GM23338 (cell line): Measurements from ENCODE around the gene DNAJC15. TPM values are rescaled to one million over a fixed set of nuclear protein-coding genes. Genes with fewer than 3 reads are reported as not detected.

Experiments used
- ATAC-seq: fragments of 200-7000 bp; cut with Tn5 transposase; 3 replicates; pipeline ENCODE4 v1.9.1; 2020
- DNase-seq: peaks from one replicate; pipeline ENCODE4 v3.0.0-alpha.2; 2015; ENCODE audit warnings: low spot score
- H2AFZ ChIP-seq: fragments of 200-600 bp; sonication (generic); 2 replicates; pipeline ENCODE4 v1.8.0; 2016; ENCODE audit warnings: antibody characterized with exemption, mild to moderate bottlenecking, moderate library complexity
- H3F3A ChIP-seq: fragments of 200-600 bp; sonication (generic); replicated peaks from 2 replicates; pipeline ENCODE4 v1.8.0; 2017; ENCODE audit warnings: antibody characterized with exemption, mixed run types, low read depth
- H3K27ac ChIP-seq: fragments of 200-600 bp; sonication (generic); 2 replicates; pipeline ENCODE4 v1.6.1; 2016; ENCODE audit warnings: low read depth
- H3K27me3 ChIP-seq: fragments of 200-600 bp; sonication (generic); 2 replicates; pipeline ENCODE4 v1.8.0; 2016; ENCODE audit warnings: mild to moderate bottlenecking, mixed run types, moderate library complexity; ENCODE audit not compliant: insufficient read depth
- H3K36me3 ChIP-seq: fragments of 200-600 bp; sonication (generic); 2 replicates; pipeline ENCODE4 v1.8.0; 2016; ENCODE audit warnings: mild to moderate bottlenecking; ENCODE audit not compliant: insufficient read depth
- H3K4me1 ChIP-seq: fragments of 200-600 bp; sonication (generic); 2 replicates; pipeline ENCODE4 v1.8.0; 2016; ENCODE audit warnings: mild to moderate bottlenecking, moderate library complexity; ENCODE audit not compliant: insufficient read depth
- H3K4me2 ChIP-seq: fragments of 200-600 bp; sonication (generic); 2 replicates; pipeline ENCODE4 v1.7.1; 2017; ENCODE audit warnings: mixed run types
- H3K4me3 ChIP-seq: fragments of 200-600 bp; sonication (generic); 2 replicates; pipeline ENCODE4 v1.6.1; 2016; ENCODE audit warnings: mixed run types
- H3K79me2 ChIP-seq: fragments of 200-600 bp; sonication (generic); replicated peaks from 2 replicates; pipeline ENCODE4 v1.8.0; 2017; ENCODE audit warnings: mild to moderate bottlenecking; ENCODE audit not compliant: insufficient read depth
- H3K9me2 ChIP-seq: fragments of 200-600 bp; sonication (generic); 2 replicates; pipeline ENCODE4 v1.8.0; 2017; ENCODE audit not compliant: insufficient read depth
- H4K20me1 ChIP-seq: fragments of 200-600 bp; sonication (generic); replicated peaks from 2 replicates; pipeline ENCODE4 v1.8.0; 2017; ENCODE audit warnings: mild to moderate bottlenecking; ENCODE audit not compliant: insufficient read depth
- H3K27ac Mint-ChIP-seq: 2 replicates; pipeline ENCODE4 v1.8.0; 2020; ENCODE audit warnings: inconsistent platforms, mild to moderate bottlenecking, moderate library complexity, mixed read lengths
- H3K27me3 Mint-ChIP-seq: 3 replicates; pipeline ENCODE4 v1.8.0; 2022; ENCODE audit warnings: low read depth, mild to moderate bottlenecking, moderate library complexity, mixed read lengths, inconsistent platforms; ENCODE audit not compliant: insufficient read depth, poor library complexity
- H3K36me3 Mint-ChIP-seq: 3 replicates; pipeline ENCODE4 v1.8.0; 2021; ENCODE audit warnings: low read depth, mild to moderate bottlenecking, inconsistent platforms, moderate library complexity, mixed read lengths
- H3K4me1 Mint-ChIP-seq: 3 replicates; pipeline ENCODE4 v1.8.0; 2020; ENCODE audit warnings: mild to moderate bottlenecking, inconsistent platforms, mixed read lengths
- H3K4me3 Mint-ChIP-seq: 3 replicates; pipeline ENCODE4 v1.8.0; 2021; ENCODE audit warnings: moderate library complexity, mild to moderate bottlenecking, inconsistent platforms, mixed read lengths
- H3K9me3 Mint-ChIP-seq: 3 replicates; pipeline ENCODE4 v1.8.0; 2020; ENCODE audit warnings: moderate library complexity, mild to moderate bottlenecking, inconsistent platforms, mixed read lengths
- CREB1 ChIP-seq: fragments of 250-450 bp; sonication (Bioruptor Pico); IDR thresholded peaks from 2 replicates; pipeline ENCODE4 v1.5.0; 2020; ENCODE audit warnings: low read depth, mild to moderate bottlenecking, moderate library complexity
- EZH2phosphoT487 ChIP-seq: fragments of 200-600 bp; sonication (generic); IDR thresholded peaks from one replicate; pipeline ENCODE4 v1.8.1; 2018; ENCODE audit warnings: antibody characterized with exemption; ENCODE audit not compliant: unreplicated experiment
- POLR2AphosphoS5 ChIP-seq: IDR thresholded peaks from 2 replicates; pipeline ENCODE4 v1.6.1; 2016; ENCODE audit warnings: antibody characterized with exemption, low read depth
- STAT1 ChIP-seq: IDR thresholded peaks from one replicate; pipeline ENCODE4 v1.6.1; 2016; ENCODE audit warnings: antibody characterized with exemption; ENCODE audit not compliant: unreplicated experiment
- ZNF114 ChIP-seq: fragments of 250-450 bp; sonication (Bioruptor Pico); IDR thresholded peaks from 2 replicates; pipeline ENCODE4 v1.5.0; 2020; ENCODE audit warnings: mild to moderate bottlenecking, moderate library complexity
- ZNF462 ChIP-seq: fragments of 250-450 bp; sonication (Bioruptor Pico); IDR thresholded peaks from 2 replicates; pipeline ENCODE4 v1.5.0; 2020; ENCODE audit warnings: mild to moderate bottlenecking, moderate library complexity
- polyA plus RNA-seq: library from polyadenylated mRNA; unstranded; fragments of >200 nt; fragmentation: Nextera tagmentation; extraction: Ambion mirVana; gene quantifications from 2 replicates; pipeline ENCODE4 v1.2.1, GENCODE V29; 2016
- total RNA-seq: library from RNA; depleted of rRNA; stranded (reverse); fragments of >200 nt; shearing (Covaris generic); gene quantifications from 2 replicates; pipeline ENCODE4 v1.2.3, GENCODE V29; 2014

DNAJC15 gene
- total and polyA plus RNA-seq, 2 experiments from 2014 or later = 11.4 to 80.4 TPM

GRCh38 chr13:43057653-43058317 is 34.4 kb downstream of the DNAJC15 start:
- ATAC-seq (peak; percentile 23; the same call in 2 of the 3 replicates), DNase-seq (peak; percentile 27)
- H2AFZ ChIP-seq = no peak overlapping the region
- H3K36me3 ChIP-seq = no peaks in the 10 kb centered on the region
- H3K4me1 Mint-ChIP-seq = peaks cover 55% of the 10 kb centered on the region
- no peaks in the 10 kb centered on the region for H3K9me2 ChIP-seq
- H3K27ac ChIP-seq = no peak overlapping the region
- H3K4me1 ChIP-seq = peaks cover 63% of the 10 kb centered on the region
- H3K27me3 ChIP-seq = peaks cover 31% of the 10 kb centered on the region
- H3K79me2 ChIP-seq = peaks cover 50% of the 10 kb centered on the region
- H3K4me3 ChIP-seq = no peak overlapping the region
- peaks cover 13% of the 10 kb centered on the region for H3K36me3 Mint-ChIP-seq
- peak overlapping the region; percentile 37; the same call in 1 of the 2 replicates for H3K4me2 ChIP-seq
- TF ChIP-seq ZNF462 (CRISPR knock-in tag) (no peak), ZNF114 (CRISPR knock-in tag) (no peak), POLR2AphosphoS5 (no peak), STAT1 (no peak), CREB1 (0 out of 2 replicates have a peak, but pooled peaks have one; percentile 25), EZH2phosphoT487 (no peak)
- H3K27me3 Mint-ChIP-seq = no peaks in the 10 kb centered on the region
- no peak overlapping the region for H3K4me3 Mint-ChIP-seq
- H4K20me1 ChIP-seq = peaks cover 12% of the 10 kb centered on the region; the same call in 1 of the 2 replicates
- H3F3A ChIP-seq = no peaks in the 10 kb centered on the region
- H3K27ac Mint-ChIP-seq = no peak overlapping the region
- no peaks in the 10 kb centered on the region; the same call in 2 of the 3 replicates for H3K9me3 Mint-ChIP-seq
